DOHH2 (cell line): Measurements from ENCODE around the gene CA5A.

Source experiments
- CTCF ChIP-seq: fragments of 200-600 bp; sonication (generic); IDR thresholded peaks from one replicate; pipeline ENCODE4 v1.5.1; 2014; ENCODE audit warnings: antibody characterized with exemption, mild to moderate bottlenecking, low read depth, low read length; ENCODE audit not compliant: poor library complexity, severe bottlenecking
- EZH2phosphoT487 ChIP-seq: fragments of 200-600 bp; sonication (generic); IDR thresholded peaks from 2 replicates; pipeline ENCODE4 v1.6.1; 2017; ENCODE audit warnings: borderline replicate concordance, mild to moderate bottlenecking, antibody characterized with exemption, low read length, moderate library complexity, mixed read lengths

DNA sequence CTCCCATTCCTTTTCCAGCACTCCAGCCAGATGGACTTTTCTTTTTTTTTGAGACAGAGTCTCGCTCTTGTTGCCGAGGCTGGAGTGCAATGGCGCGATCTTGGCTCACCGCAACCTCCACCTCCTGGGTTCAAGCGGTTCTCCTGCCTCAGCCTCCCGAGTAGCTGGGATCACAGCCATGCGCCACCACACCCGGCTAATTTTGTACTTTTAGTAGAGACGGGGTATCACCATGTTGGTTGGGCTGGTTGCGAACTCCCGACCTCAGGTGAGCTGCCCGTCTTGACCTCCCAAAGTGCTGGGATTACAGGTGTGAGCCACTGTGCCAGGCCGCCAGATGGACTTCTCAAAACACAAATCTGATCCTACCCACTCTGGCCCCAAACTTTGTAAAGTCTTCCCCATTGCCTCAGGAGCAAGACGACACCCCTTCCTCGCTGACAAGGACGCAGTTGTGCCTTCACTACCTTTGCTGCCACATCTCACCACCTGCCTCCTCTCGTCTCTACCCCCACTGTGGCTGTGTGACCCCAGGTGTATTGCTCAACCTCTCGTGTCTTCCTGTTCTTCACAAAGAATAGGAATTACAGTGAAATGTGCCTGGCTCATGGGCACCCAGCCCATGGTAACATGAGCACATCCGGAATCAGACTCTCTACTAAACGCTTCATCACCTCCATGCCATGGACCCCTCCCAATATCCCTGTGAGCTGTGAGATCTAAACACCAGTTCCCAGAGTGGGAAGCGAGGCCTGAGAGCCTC lies 11.2 kb upstream of the CA5A start:
- no peak for TF ChIP-seq CTCF
- TF ChIP-seq EZH2phosphoT487, result no peak
